Activated T-cell treated with anti-CD3 and anti-CD28 coated beads, Interleukin-2, amount 50 U/mL, for 1 hour (primary cell): Measurements from ENCODE around the gene WASF3.

Source experiments
- DNase-seq: peaks from one replicate; pipeline ENCODE4 v3.0.0-alpha.2; 2020

The WASF3 gene

GRCh38 chr13:26548205-26548765 lies 9.2 kb upstream of the WASF3 start:
- DNase-seq, result no peak

DNA sequence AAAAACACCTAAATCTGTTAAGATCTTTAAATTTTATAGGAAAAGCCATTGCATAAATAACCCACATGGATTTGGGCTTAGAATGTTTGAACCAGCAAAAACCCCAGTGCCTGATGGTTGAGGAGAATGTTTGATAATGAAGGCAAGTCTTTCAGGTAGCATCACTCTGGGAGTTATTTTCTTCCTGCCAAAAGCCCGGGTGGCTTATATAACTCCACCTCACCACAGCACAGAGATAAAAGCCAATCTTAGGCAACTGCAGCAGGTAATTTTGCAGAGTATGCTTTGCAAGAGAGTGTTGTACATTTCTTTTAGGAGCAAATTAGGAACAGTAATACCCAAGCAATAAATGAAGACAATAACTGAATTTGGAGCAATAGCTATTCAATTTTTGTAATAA lies 7.8 kb upstream of the WASF3 start:
- no peak for DNase-seq

- DNase-seq, result no peak
Observed at GRCh38 chr13:26551255-26551860, 6.1 kb upstream of the WASF3 start.

GRCh38 chr13:26555413-26555812 lies 2.1 kb upstream of the WASF3 start:
- no peak for DNase-seq

DNA sequence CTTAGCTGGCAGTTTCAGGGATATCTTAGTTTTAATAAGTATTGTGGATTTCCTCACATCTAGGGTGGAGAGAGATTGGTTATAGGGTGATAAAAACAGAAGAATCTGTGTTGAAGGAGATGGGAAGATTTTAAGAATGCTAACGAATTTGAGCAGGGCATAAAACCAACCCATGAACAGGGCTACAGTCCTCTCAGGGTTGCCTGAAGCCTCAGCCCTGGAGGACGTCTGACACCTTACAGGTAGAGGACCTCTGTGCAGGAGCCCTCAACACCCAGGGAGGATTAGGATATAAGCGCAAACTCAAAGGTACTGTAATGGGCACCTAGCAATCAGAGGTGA lies 461 bp upstream of the WASF3 start:
- DNase-seq, result no peak

DNA sequence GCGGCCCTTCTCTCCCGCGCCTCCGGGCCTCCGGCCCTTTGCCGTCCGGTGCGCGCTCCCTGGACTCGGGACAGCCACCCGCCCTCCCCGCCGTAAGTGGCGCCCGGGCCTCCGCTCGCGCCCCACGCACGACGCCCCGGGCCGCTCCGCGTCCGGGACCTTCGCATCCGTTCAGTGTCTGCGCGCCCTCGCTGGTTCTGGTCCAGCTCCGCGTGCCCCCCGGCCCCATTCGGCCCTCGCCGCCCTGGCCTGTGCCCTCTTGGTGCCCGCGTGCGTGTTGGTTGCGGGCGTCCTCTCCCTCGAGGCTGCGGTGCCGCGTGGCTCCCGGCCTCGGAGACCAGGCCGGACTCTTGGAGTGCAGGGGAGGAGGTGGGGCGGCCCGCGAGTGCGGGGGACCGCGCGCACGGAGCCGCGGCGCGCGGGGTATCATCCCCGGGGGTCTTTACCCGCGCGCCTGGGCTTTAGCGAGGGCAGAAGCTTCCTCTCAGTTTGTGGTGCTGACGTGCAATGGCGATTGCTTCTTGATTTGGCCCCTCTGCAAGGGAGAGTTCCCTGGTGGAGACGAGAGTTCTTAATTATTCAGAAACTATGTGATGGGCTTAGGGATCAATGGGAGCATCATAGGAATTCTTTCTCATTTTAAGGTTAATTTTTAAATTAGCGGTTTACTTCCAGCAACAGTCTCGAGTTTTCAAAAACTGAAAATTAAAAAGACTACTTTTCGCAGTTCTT lies 757 bp downstream of the WASF3 start:
- DNase-seq, result no peak

GRCh38 chr13:26558987-26559386 lies 1.5 kb downstream of the WASF3 start:
- DNase-seq, result no peak

DNA sequence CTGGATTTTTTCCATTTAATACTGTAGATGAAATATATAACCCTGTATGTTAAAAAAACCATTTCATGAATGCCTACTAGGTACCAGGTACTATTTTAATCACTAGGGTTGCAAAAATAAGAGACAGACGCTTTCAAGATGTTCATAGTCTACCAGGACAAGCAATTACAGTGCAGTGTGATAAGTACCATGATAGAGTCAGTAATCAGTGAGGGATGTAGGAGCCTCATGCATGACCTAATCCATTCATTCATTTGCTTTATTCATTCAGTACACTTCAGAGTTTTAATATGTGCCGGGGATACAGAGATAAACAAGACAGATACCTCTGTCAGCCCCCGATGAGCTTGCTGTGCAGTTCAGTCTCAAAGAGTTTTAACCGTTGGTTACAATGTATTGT lies 3.0 kb downstream of the WASF3 start:
- DNase-seq, result no peak

DNA sequence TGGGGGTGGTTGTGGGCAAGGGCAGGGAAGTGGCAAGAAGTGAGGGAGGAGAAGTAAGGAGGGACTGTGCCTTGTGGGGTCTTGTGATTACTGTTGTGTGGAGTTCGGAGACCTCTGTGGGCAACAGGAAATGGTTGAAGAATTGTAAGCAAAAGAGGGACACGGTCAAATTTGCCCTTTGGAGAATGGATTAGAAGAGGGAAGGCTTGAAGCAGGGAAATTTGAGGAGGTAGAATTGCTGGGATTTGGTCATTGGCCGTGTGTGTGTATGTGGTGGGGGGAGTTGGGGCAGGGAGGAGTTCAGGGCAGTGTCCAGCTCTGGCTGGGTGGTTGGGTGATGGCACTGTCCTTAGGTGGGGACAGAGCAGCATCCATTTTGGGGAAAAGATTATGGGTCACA lies 3.6 kb downstream of the WASF3 start:
- no peak for DNase-seq

GRCh38 chr13:26561651-26562511 lies 4.4 kb downstream of the WASF3 start:
- no peak for DNase-seq

GRCh38 chr13:26562512-26562890 lies 5.0 kb downstream of the WASF3 start:
- no peak for DNase-seq

GRCh38 chr13:26563713-26564112 lies 6.2 kb downstream of the WASF3 start:
- DNase-seq, result no peak

GRCh38 chr13:26568132-26568815 lies 10.8 kb downstream of the WASF3 start:
- DNase-seq, result no peak

- no peak for DNase-seq
Observed at GRCh38 chr13:26571518-26571917, 14.0 kb downstream of the WASF3 start.

GRCh38 chr13:26575244-26575643 lies 17.8 kb downstream of the WASF3 start:
- DNase-seq, result no peak

- no peak for DNase-seq
Observed at GRCh38 chr13:26579580-26579979, 22.1 kb downstream of the WASF3 start.

DNA sequence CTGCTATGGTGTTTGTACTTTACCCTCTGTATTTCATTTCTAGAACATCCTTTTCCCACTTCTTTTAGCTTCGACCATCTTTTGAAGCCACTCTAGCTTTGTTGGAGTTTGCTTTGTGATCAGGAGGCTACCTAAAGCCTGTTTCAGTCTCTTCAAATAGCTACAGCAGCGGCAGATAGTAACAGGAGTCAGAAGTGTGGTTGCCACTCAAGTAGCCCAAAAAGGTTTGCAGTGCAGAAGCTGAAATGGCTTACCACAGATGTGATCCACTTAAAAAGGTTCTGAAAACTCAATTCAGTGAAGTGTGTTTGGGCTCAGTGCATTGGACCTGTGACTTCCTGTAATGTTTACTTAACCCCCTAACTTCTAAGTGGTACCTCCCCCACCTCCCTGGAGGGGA lies 26.2 kb downstream of the WASF3 start:
- DNase-seq, result no peak

DNA sequence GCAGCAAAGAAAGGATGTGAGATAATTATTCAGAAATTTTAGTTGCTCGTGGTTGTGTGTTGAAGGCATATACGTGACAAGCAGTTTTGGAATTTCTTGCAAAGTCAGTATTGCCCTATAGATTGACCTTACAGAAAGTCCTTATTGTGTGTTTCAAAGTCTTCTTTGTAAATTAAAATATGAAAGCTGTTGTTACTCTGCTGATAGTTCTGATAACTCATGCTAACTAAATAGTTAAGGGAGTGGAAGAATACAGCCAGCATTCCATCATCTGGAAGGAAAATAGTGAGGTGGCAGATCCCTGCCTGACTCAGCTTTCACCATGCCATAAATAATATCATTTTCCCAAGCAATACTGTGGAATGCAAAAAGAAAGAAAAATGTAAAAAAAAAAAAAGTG lies 27.2 kb downstream of the WASF3 start:
- DNase-seq, result no peak

DNA sequence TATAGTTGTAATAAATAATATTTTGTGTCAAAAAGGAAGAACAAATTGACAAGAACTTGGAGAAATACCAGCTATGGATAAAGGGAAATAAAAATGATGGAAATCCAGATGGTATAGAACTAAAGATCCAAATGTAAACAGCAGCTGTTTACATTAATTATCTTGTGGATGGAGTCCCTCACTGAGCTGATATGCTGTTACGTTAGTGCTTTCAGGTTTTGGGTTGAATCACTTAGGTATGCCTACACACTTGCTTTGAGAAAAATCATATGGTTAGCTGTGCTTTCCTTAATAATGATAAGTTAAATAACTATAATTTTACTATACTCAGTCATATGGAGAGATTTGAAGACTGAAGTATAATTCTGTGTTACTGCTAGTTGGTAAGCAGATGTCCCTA lies 27.7 kb downstream of the WASF3 start:
- no peak for DNase-seq

GRCh38 chr13:26587251-26587650 lies 29.8 kb downstream of the WASF3 start:
- DNase-seq, result no peak

- DNase-seq, result no peak
Observed at GRCh38 chr13:26589226-26589625, 31.7 kb downstream of the WASF3 start.

DNA sequence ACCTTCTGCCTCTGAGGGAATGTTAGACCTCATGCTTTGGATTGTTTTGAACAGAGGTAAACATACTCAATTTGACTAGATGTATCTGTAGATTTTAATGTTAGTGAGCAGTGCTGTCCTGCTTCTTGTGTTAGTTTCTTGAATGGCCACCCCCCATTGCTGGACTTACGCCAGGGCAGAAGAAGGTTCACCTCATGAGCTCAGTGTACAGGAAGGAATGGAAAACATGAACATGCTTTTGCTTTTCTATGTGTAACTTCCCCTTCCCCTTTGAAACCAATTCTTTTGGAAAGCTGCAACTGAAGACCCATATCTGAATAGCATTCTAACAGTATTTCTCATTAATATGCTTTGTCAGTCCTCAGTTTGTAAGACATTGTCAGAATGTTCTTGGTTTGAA lies 32.3 kb downstream of the WASF3 start:
- no peak for DNase-seq

DNA sequence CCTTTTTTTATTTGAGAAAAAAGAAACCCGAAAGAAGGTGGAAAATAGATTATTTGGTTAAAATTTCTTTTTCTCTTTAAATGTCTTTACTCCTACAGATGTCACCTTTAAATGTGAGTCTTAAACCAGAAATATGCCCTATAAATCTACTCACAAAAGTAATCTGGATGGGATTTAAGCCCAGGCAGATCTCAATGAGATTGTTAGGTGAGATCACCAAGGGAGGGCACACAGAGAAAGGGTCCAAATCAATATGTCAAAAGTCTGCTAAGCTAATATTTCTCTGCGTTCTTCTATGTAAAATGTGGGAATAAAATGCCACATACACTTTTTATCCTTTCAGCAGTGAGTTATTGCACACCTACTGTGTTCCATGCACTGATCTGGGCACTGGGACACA lies 32.9 kb downstream of the WASF3 start:
- no peak for DNase-seq
